ENCODE results near the gene TTC16.

TTC16 gene

DNA sequence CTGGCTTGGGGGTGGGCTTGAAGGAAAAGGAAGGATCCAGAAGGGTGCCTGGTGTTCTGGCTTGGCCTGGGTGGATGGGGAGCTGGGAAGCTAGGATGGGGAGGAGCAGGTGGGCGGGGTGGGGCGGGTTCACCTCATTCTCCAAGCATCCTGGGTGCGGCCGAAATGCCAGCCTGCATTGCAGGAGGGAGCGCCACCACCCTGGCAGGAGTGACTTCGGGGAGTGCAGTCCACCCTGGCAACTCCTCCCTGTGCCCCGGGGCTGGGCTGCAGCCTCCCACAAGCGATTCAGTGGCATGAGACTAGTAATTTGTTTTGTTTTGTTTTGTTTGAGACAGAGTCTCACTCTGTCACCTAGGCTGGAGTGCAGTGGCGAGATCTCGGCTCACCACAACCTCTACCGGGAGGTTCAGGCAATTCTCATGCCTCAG, 5.5 kb downstream of the TTC16 start:
- ATAC-seq: no peak

DNA sequence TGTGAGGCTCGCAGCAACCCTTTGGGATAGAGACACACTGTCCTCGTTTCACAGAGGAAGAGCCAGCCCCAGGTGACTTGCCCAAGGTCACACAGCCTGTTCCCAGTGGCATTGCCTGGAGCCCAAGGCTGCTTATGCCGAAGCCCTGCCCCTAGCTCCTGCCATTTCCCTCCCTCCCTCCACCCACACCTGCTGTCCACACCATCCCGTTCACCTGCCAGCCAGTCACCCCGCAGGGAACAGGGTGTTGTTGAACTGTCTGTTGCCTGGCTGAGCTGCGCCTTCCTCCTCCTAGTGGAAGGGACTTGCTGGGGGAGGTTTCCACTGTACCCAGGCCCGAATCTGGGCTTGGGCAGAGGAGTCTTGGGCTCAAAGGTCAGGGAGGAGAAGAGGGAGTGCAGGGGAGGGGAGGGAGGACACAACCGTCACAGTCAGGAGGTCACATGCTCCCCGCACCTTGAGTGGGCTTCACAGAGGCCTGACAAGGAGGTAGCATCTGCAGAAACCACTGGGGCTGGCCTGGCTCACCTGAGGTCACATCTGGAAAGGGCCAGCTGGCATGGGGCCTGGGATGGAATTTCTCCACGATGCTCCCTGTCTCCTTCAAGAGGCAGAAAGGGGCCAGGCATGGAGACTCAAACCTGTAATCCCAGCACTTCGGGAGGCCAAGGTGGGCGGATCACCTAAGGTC, 6.3 kb downstream of the TTC16 start:
- ATAC-seq: no peak

DNA sequence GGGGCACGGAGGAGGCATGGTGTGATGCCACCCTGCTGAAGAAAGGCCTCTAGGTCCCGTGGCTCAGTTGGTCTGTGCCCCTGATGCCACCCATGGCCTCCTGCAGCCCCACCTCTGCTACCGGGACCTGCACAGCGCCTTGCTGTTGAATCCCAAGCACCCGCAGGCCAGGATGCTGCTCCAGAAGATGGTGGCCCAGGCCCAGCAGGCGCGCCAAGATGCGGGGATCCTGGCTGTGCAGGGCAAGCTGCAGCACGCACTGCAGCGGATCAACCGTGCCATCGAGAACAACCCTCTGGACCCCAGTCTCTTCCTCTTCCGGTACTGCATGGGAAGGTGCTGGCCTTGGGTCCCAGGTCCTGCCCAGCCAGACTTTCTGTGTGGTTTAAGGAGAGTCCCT, 7.1 kb downstream of the TTC16 start:
- ATAC-seq: no peak

GRCh38 chr9:127723444-127723843, 7.6 kb downstream of the TTC16 start:
- no peak for ATAC-seq

GRCh38 chr9:127724012-127724411, 8.1 kb downstream of the TTC16 start:
- no peak for ATAC-seq

DNA sequence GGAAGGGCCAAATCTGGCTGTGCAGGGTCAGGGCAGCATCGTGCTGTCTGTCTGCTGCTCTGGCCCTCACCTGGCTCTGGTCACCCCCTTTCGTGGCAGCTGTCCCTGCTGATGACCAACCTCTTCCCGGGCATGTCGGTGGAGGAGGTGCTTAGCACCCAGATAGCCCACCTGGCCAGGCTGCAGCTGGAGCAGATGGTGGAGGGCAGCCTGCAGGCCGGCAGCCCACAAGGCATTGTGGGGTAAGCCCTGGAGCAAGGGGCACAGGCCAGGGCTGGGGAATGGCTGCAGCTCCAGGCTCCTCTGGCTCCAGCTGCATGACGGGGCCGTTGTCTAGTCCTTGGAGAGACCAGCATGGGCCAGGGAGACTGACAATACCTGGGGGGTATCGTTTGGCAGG, 11.0 kb downstream of the TTC16 start:
- no peak for ATAC-seq

DNA sequence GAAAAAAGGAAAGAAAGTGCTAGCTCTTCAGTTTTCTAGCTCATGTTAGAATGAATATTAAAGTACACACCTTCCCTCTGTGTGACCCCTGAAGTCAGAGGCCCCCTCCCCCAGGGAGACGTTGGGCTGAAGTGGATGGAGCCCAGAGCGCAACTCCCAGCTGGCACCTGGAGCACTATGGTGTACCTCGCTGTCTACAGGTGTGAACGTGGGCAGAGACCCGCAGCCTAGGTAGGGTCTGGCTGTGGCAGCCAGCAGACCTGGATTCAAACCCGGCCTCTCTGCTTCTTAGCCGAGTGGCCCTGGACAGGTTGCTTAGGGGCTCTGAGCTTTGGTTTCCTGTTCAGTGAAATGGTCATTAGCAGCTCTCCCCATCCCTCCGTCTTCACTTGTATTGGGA, 12.9 kb downstream of the TTC16 start:
- ATAC-seq: no peak

DNA sequence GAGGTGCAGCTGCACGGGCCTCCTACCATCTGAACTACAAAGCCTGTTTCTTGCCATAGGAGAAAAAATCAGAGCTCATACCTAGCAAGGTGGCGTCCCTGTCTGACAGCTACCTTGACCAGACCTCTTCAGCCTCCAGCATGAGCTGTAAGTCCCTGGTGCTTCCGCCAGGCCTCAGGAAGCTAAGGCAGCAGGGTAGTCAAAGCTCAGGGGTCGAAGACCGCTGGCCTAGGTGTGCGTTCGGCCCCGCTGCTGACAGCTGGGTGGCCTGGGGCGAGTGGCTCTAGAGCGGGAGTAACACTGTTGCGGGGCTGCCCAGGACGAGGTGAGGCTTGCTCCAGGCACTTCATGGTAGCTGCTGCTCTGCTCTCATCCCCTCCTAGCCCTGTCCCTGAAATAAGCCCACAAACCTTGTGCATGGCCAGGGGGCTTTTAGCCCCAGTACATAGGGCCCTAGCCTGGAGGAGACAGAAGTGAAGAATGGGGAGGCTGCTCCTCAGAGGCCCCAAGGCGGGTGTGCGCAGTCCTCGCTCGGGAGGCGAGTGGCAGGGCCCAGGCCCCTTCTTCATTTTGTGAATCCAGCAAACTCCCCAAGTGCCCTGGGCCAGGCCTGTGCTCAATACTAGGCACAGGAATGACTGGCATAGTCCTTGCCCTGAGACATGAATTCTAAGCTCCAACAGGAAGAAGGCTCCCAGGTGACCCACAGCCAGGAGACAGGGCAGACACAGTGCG, 13.8 kb downstream of the TTC16 start:
- ATAC-seq: no peak

DNA sequence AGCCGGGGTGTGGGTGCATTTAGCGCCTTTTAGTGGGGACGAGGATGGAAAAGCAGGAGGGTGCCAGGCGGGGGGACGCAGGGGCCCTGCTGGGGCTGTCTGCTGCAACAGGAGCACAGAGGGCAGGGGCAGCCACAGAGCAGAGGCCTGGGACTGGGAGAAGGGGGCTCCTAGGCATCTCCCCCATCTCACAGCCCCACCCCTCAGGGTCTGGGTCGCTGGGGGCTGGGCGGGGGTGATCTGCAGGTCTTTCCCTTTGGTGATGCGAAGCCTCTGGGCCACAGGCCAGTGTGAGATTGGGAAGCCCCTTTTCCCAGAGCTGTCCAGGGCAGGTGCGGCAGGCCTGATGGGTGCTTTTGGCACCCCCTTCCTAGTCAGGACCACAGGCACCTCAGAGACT, 14.4 kb downstream of the TTC16 start:
- ATAC-seq: no peak

DNA sequence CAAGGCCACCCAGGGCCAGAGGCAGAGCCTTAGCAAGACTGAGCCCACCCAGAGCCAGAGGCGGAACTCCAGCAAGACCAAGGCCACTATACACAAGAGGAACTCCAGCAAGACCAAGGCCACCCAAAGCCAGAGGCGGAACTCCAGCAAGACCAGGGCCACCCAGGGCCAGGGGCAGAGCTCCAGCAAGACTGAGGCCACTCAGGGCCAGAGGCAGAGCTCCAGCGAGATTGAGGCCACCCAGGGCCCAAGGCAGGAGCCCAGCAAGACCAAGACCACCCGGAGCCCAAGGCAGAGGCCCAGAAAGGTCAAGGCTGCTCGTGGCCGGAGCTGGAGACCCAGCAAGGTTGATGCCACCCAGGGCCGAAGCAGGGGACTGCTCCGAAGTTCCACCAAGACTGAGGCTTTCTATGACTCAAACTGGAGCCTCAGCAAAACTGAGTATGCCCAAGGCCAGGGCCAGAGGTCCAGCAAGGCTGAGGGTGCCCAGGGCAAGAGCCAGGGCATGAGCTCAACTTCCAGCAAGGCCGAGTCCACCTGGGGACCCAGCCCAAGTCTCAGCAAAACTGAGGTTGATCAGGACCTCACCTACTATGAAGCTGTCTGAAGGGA, 15.0 kb downstream of the TTC16 start:
- ATAC-seq: no peak

DNA sequence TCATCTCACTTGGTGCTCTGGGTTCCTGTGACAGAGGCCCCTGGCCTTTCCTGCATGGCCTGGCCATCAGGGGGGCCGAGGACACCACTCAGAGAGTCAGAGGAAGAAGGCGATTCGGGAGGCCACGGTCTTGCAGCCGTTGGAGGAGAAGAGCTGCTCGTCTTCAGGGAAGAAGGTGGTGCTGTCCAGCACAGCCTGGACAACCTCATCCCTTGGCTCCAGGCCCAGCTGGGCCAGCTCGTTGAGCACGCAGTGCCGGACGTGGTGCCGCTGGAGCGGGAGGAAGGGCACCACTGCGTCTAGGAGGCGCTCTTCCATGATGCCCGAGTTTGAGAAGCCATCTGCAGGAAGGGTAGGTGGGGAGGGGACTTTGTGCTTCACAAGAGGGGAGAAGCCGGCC, 16.1 kb downstream of the TTC16 start:
- no peak for ATAC-seq

GRCh38 chr9:127732444-127732843, 16.6 kb downstream of the TTC16 start:
- ATAC-seq: no peak

DNA sequence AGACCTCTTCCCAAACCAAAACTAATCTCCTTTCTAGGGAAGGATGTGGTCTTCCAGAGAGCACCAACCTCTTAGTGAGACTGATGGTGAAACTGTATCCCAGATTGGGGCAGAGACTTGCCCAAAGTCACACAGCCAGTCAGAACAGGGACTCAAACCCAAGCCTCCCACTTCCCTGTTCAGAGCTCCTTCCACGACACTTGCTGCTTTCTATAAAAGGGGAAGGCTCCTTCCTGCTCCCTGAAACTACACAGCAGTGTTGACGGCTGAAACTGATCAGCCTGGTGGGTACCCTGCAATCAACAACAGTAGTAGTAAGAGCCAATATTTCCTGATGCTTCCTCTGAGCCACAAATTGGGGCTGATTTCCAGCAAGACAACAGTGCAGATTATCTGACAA, 17.7 kb downstream of the TTC16 start:
- ATAC-seq: no peak

GRCh38 chr9:127734247-127734746, 18.4 kb downstream of the TTC16 start:
- no peak for ATAC-seq

GRCh38 chr9:127734747-127735529, 19.1 kb downstream of the TTC16 start, which contains the start of gene TOR2A:
Gene TOR2A (minus strand): TSS chr9:127735294. CDS start chr9:127735270, 24 bp downstream.
- peak; percentile 94 to 96 for ATAC-seq

GRCh38 chr9:127735530-127736185, 19.8 kb downstream of the TTC16 start:
- no peak for ATAC-seq

- ATAC-seq: no peak
Observed at GRCh38 chr9:127738666-127739065, 22.8 kb downstream of the TTC16 start.

- no peak for ATAC-seq
Observed at GRCh38 chr9:127739614-127740330, 23.9 kb downstream of the TTC16 start.

- ATAC-seq: no peak
Observed at GRCh38 chr9:127741831-127742434, 26.1 kb downstream of the TTC16 start.

- ATAC-seq: no peak
Observed at GRCh38 chr9:127742435-127743088, 26.7 kb downstream of the TTC16 start.

All from activated CD4-positive, CD25-positive, alpha-beta regulatory T cell treated with anti-CD3 and anti-CD28 coated beads, Interleukin-2, amount 50 U/mL, for 24 hours (primary cell).